HL-60 (cell line): Measurements from ENCODE around the gene PMVK.

Experiments
- DNase-seq, 2 experiments: peaks; one replicate each; pipeline ENCODE4 v3.0.0-alpha.2; 2010 to 2020; ENCODE audit warnings: low read depth in 1 of 2, low spot score in 1 of 2
- H3K27ac ChIP-seq: fragments of 250-450 bp; sonication (Bioruptor Pico); replicated peaks from 2 replicates; pipeline ENCODE4 v1.5.1; 2020; ENCODE audit warnings: mild to moderate bottlenecking, moderate library complexity
- H3K27me3 ChIP-seq: fragments of 250-450 bp; sonication (Bioruptor Pico); 2 replicates; pipeline ENCODE4 v1.5.1; 2021; ENCODE audit warnings: mild to moderate bottlenecking, moderate library complexity; ENCODE audit not compliant: insufficient read depth, poor library complexity, severe bottlenecking
- H3K4me3 ChIP-seq: replicated peaks from 2 replicates; pipeline ENCODE4 v1.5.1; 2011; ENCODE audit warnings: mild to moderate bottlenecking, control low read depth, low read length; ENCODE audit not compliant: insufficient read depth
- GABPA ChIP-seq: IDR thresholded peaks from 2 replicates; pipeline ENCODE4 v1.6.1; 2012; ENCODE audit warnings: low read depth
- POLR2AphosphoS5 ChIP-seq: IDR thresholded peaks from 2 replicates; pipeline ENCODE4 v1.6.1; 2012; ENCODE audit warnings: low read depth
- SPI1 ChIP-seq: IDR thresholded peaks from 2 replicates; pipeline ENCODE4 v1.6.1; 2012; ENCODE audit warnings: low read depth, mild to moderate bottlenecking, borderline replicate concordance
- TF ChIP-seq, protein P1 (sequence below): IDR thresholded peaks from one replicate; pipeline ENCODE4 v1.5.1; 2011; ENCODE audit warnings: low read length, control low read depth, inconsistent platforms; ENCODE audit not compliant: insufficient read depth
- TF ChIP-seq, protein P2 (sequence below): IDR thresholded peaks from 2 replicates; pipeline ENCODE4 v1.6.1; 2012; ENCODE audit warnings: low read depth; ENCODE audit not compliant: insufficient replicate concordance

PMVK gene

GRCh38 chr1:154934358-154934948 is 2.1 kb downstream of the PMVK start:
- Histone ChIP-seq H3K27ac (no peak overlapping the region), H3K27me3 (no peaks in the 10 kb centered on the region), H3K4me3 (no peak overlapping the region)
- no peak for DNase-seq
- no peak for TF ChIP-seq POLR2AphosphoS5
- no peak for TF ChIP-seq GABPA
- TF ChIP-seq, protein P1, sequence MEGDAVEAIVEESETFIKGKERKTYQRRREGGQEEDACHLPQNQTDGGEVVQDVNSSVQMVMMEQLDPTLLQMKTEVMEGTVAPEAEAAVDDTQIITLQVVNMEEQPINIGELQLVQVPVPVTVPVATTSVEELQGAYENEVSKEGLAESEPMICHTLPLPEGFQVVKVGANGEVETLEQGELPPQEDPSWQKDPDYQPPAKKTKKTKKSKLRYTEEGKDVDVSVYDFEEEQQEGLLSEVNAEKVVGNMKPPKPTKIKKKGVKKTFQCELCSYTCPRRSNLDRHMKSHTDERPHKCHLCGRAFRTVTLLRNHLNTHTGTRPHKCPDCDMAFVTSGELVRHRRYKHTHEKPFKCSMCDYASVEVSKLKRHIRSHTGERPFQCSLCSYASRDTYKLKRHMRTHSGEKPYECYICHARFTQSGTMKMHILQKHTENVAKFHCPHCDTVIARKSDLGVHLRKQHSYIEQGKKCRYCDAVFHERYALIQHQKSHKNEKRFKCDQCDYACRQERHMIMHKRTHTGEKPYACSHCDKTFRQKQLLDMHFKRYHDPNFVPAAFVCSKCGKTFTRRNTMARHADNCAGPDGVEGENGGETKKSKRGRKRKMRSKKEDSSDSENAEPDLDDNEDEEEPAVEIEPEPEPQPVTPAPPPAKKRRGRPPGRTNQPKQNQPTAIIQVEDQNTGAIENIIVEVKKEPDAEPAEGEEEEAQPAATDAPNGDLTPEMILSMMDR, result no peak
- TF ChIP-seq, protein P2, sequence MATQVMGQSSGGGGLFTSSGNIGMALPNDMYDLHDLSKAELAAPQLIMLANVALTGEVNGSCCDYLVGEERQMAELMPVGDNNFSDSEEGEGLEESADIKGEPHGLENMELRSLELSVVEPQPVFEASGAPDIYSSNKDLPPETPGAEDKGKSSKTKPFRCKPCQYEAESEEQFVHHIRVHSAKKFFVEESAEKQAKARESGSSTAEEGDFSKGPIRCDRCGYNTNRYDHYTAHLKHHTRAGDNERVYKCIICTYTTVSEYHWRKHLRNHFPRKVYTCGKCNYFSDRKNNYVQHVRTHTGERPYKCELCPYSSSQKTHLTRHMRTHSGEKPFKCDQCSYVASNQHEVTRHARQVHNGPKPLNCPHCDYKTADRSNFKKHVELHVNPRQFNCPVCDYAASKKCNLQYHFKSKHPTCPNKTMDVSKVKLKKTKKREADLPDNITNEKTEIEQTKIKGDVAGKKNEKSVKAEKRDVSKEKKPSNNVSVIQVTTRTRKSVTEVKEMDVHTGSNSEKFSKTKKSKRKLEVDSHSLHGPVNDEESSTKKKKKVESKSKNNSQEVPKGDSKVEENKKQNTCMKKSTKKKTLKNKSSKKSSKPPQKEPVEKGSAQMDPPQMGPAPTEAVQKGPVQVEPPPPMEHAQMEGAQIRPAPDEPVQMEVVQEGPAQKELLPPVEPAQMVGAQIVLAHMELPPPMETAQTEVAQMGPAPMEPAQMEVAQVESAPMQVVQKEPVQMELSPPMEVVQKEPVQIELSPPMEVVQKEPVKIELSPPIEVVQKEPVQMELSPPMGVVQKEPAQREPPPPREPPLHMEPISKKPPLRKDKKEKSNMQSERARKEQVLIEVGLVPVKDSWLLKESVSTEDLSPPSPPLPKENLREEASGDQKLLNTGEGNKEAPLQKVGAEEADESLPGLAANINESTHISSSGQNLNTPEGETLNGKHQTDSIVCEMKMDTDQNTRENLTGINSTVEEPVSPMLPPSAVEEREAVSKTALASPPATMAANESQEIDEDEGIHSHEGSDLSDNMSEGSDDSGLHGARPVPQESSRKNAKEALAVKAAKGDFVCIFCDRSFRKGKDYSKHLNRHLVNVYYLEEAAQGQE, result no peak
- no peak for TF ChIP-seq SPI1

GRCh38 chr1:154931940-154932487 is 4.5 kb downstream of the PMVK start:
- no peak for DNase-seq

DNA sequence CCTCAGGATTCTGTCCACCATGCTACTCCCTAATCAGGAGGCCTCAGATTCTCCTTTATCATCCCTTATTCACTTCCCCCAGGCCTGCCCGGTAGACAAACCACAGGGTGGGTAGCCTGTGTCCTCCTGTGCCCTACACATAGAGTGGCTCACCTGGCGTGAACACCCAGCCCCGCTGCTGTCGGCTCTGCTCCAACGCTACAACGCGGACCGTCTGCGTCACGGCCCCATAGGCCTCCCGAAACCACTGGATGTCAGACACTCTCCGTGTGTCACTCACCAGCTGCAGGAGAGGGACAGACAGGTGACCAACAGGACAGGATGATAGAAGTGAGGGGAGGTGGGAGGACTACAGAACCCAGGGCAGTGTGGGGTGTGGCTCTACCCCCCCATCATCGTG is 10.3 kb downstream of the PMVK start:
- Histone ChIP-seq H3K27me3 (no peaks in the 10 kb centered on the region), H3K27ac (peak overlapping the region; percentile 24; the same call in 1 of the 2 replicates), H3K4me3 (no peak overlapping the region)
- no peak for DNase-seq
- TF ChIP-seq SPI1 (no peak), POLR2AphosphoS5 (no peak), GABPA (no peak)
- TF ChIP-seq, protein P1, result no peak
- TF ChIP-seq, protein P2, result no peak

More at GRCh38 chr1:154931940-154932487, 4.5 kb downstream of the PMVK start:
- TF ChIP-seq, protein P1, result no peak
- TF ChIP-seq, protein P2, result no peak
- TF ChIP-seq POLR2AphosphoS5, result no peak
- TF ChIP-seq GABPA, result no peak
- TF ChIP-seq SPI1, result no peak
- Histone ChIP-seq H3K27me3 (no peaks in the 10 kb centered on the region), H3K27ac (no peak overlapping the region), H3K4me3 (no peak overlapping the region)
